Fibroblast of lung (primary cell): ENCODE measurements around the gene TMEM242. TPM values are rescaled to one million over a fixed set of nuclear protein-coding genes. Genes with fewer than 3 reads are reported as not detected.

Experiments
- DNase-seq, 2 donors: peaks; one replicate each; pipeline versions ENCODE4 v3.0.0 to v3.0.0-alpha.2; 2010; ENCODE audit warnings: low read depth in 2 of 2
- H2AFZ ChIP-seq: 2 replicates; pipeline ENCODE4 v1.5.1; 2012; ENCODE audit warnings: low read length, control low read depth, inconsistent platforms
- H3K27ac ChIP-seq: 2 replicates; pipeline ENCODE4 v1.5.1; 2011; ENCODE audit warnings: low read length, control low read depth; ENCODE audit not compliant: insufficient read depth
- H3K27me3 ChIP-seq: 2 replicates; pipeline ENCODE4 v1.5.1; 2011; ENCODE audit warnings: mild to moderate bottlenecking, low read length; ENCODE audit not compliant: control insufficient read depth, insufficient read depth
- H3K36me3 ChIP-seq: 2 replicates; pipeline ENCODE4 v1.5.1; 2011; ENCODE audit warnings: low read length; ENCODE audit not compliant: control insufficient read depth, insufficient read depth
- H3K4me1 ChIP-seq: 2 replicates; pipeline ENCODE4 v1.5.1; 2011; ENCODE audit warnings: low read length; ENCODE audit not compliant: control insufficient read depth, insufficient read depth; ENCODE audit errors: extremely low read depth
- H3K4me2 ChIP-seq: 2 replicates; pipeline ENCODE4 v1.5.1; 2011; ENCODE audit warnings: low read length, control low read depth; ENCODE audit not compliant: insufficient read depth; ENCODE audit errors: extremely low read depth
- H3K4me3 ChIP-seq, 4 experiments: fragments of 200-600 bp in 1 of 4; sonication (generic) in 1 of 4; replicated peaks in 1 of 4; 2 replicates each; pipeline ENCODE4 v1.5.1; 2011 to 2016; ENCODE audit warnings: low read length in 4 of 4, low read depth in 3 of 4, mild to moderate bottlenecking in 3 of 4, control low read depth in 2 of 4, inconsistent platforms in 1 of 4, mixed read lengths in 1 of 4; ENCODE audit not compliant: insufficient read depth in 1 of 4; ENCODE audit errors: control extremely low read depth in 1 of 4
- H3K79me2 ChIP-seq: 2 replicates; pipeline ENCODE4 v1.5.1; 2012; ENCODE audit warnings: mild to moderate bottlenecking, low read length, inconsistent platforms; ENCODE audit not compliant: control insufficient read depth, insufficient read depth
- H3K9ac ChIP-seq: 2 replicates; pipeline ENCODE4 v1.5.1; 2011; ENCODE audit warnings: mild to moderate bottlenecking, low read length, control low read depth; ENCODE audit not compliant: insufficient read depth
- H3K9me3 ChIP-seq: 2 replicates; pipeline ENCODE4 v1.5.1; 2012; ENCODE audit warnings: low read depth, low read length; ENCODE audit not compliant: control insufficient read depth, insufficient read depth
- H4K20me1 ChIP-seq: 2 replicates; pipeline ENCODE4 v1.5.1; 2011; ENCODE audit warnings: low read length; ENCODE audit not compliant: control insufficient read depth, insufficient read depth; ENCODE audit errors: extremely low read depth
- CTCF ChIP-seq, 2 donors: IDR thresholded peaks in 1 of 2; conservative IDR thresholded peaks in 1 of 2; 1 replicate in 1 of 2; 2 replicates in 1 of 2; pipeline ENCODE4 v1.5.1; 2011 to 2012; ENCODE audit warnings: low read length in 2 of 2, control low read depth in 1 of 2, inconsistent platforms in 1 of 2, low read depth in 1 of 2, mild to moderate bottlenecking in 1 of 2
- EZH2 ChIP-seq: IDR thresholded peaks from 2 replicates; pipeline ENCODE4 v1.5.1; 2012; ENCODE audit warnings: low read length, control low read depth, mild to moderate bottlenecking; ENCODE audit errors: missing control alignments
- polyA plus RNA-seq, 2 donors: library from polyadenylated mRNA; depleted of rRNA in 1 of 2; stranded (reverse) in 1 of 2; unstranded in 1 of 2; fragments of >200 nt; gene quantifications; 2 replicates each; pipeline ENCODE4 v1.2.1, GENCODE V29; 2011 to 2012; ENCODE audit warnings: missing spikeins in 1 of 2
- total RNA-seq: library from RNA; depleted of rRNA; stranded (reverse); fragments of >200 nt; gene quantifications from 2 replicates; pipeline ENCODE4 v1.2.1, GENCODE V29; 2014

The TMEM242 gene
- total and polyA plus RNA-seq, 2 donors (not counting 1 experiment from before 2014, with no cell fraction given) = 7.3 to 7.8 TPM

GRCh38 chr6:157271441-157271840 lies 51.9 kb downstream of the TMEM242 start:
- H4K20me1 ChIP-seq = no peaks in the 10 kb centered on the region
- H3K79me2 ChIP-seq = no peaks in the 10 kb centered on the region
- peaks cover 2% of the 10 kb centered on the region for H3K4me1 ChIP-seq
- H3K9ac ChIP-seq = no peak overlapping the region
- H3K27me3 ChIP-seq = no peaks in the 10 kb centered on the region
- no peaks in the 10 kb centered on the region for H3K9me3 ChIP-seq
- H3K4me3 ChIP-seq = no peak overlapping the region
- H3K27ac ChIP-seq = no peak overlapping the region
- no peak overlapping the region for H3K4me2 ChIP-seq
- no peak for TF ChIP-seq EZH2
- TF ChIP-seq CTCF (conservative IDR thresholded peaks at IDR 0.05 in 1 of 2, IDR thresholded peaks at IDR 0.05 in 1 of 2; ENCODE audit: low read depth in 1 of 2, low read length in 2 of 2) = no peak
- H3K36me3 ChIP-seq = no peaks in the 10 kb centered on the region
- no peak overlapping the region for H2AFZ ChIP-seq
- no peak for DNase-seq

- Histone ChIP-seq H3K27me3 (no peaks in the 10 kb centered on the region), H3K4me3 (no peak overlapping the region), H3K4me2 (no peak overlapping the region), H2AFZ (no peak overlapping the region), H3K27ac (no peak overlapping the region), H3K9me3 (no peaks in the 10 kb centered on the region), H4K20me1 (no peaks in the 10 kb centered on the region), H3K4me1 (peaks cover 2% of the 10 kb centered on the region), H3K79me2 (no peaks in the 10 kb centered on the region), H3K9ac (no peak overlapping the region), H3K36me3 (no peaks in the 10 kb centered on the region)
- DNase-seq = no peak
- TF ChIP-seq EZH2 (no peak), CTCF (conservative IDR thresholded peaks at IDR 0.05 in 1 of 2, IDR thresholded peaks at IDR 0.05 in 1 of 2; ENCODE audit: low read depth in 1 of 2, low read length in 2 of 2) (no peak)
Measured at GRCh38 chr6:157270916-157271315, 52.4 kb downstream of the TMEM242 start.

GRCh38 chr6:157270308-157270707 lies 53.0 kb downstream of the TMEM242 start:
- Histone ChIP-seq H3K4me2 (no peak overlapping the region), H3K27me3 (no peaks in the 10 kb centered on the region), H4K20me1 (no peaks in the 10 kb centered on the region), H3K9ac (no peak overlapping the region), H3K4me3 (no peak overlapping the region), H3K27ac (no peak overlapping the region), H2AFZ (no peak overlapping the region), H3K36me3 (no peaks in the 10 kb centered on the region), H3K9me3 (no peaks in the 10 kb centered on the region), H3K4me1 (peaks cover 2% of the 10 kb centered on the region), H3K79me2 (no peaks in the 10 kb centered on the region)
- TF ChIP-seq CTCF (conservative IDR thresholded peaks at IDR 0.05 in 1 of 2, IDR thresholded peaks at IDR 0.05 in 1 of 2; ENCODE audit: low read depth in 1 of 2, low read length in 2 of 2) = no peak
- no peak for TF ChIP-seq EZH2
- DNase-seq = no peak
